GM18502 (cell line): Measurements from ENCODE around the gene C8G.

Experiments used
- ATAC-seq: cut with Tn5 transposase; IDR thresholded peaks from one replicate; pipeline ENCODE4 v1.9.1; 2021; ENCODE audit warnings: mild to moderate bottlenecking; ENCODE audit not compliant: unreplicated experiment, poor library complexity

The C8G gene

GRCh38 chr9:136995772-136996311 lies 50.8 kb downstream of the C8G start:
- ATAC-seq: no peak
